HG02884 (cell line): Measurements from ENCODE around the gene INTS6.

Source experiments
- ATAC-seq: cut with Tn5 transposase; IDR thresholded peaks from one replicate; pipeline ENCODE4 v1.9.1; 2021; ENCODE audit warnings: mild to moderate bottlenecking, moderate library complexity; ENCODE audit not compliant: unreplicated experiment

Gene INTS6

GRCh38 chr13:51325837-51326236, 127.0 kb downstream of the INTS6 start:
- no peak for ATAC-seq

GRCh38 chr13:51324714-51325420, 128.0 kb downstream of the INTS6 start:
- no peak for ATAC-seq

GRCh38 chr13:51323824-51324511, 128.9 kb downstream of the INTS6 start:
- no peak for ATAC-seq

GRCh38 chr13:51322826-51323225, 130.0 kb downstream of the INTS6 start:
- no peak for ATAC-seq

- ATAC-seq, result no peak
Observed at GRCh38 chr13:51321836-51322235, 131.0 kb downstream of the INTS6 start.

GRCh38 chr13:51318876-51319275, 134.0 kb downstream of the INTS6 start:
- no peak for ATAC-seq

GRCh38 chr13:51318015-51318414, 134.8 kb downstream of the INTS6 start:
- ATAC-seq, result no peak

GRCh38 chr13:51317262-51317661, 135.6 kb downstream of the INTS6 start:
- ATAC-seq, result no peak

GRCh38 chr13:51313619-51314018, 139.2 kb downstream of the INTS6 start:
- no peak for ATAC-seq

GRCh38 chr13:51311957-51312520, 140.8 kb downstream of the INTS6 start:
- ATAC-seq, result no peak
